ENCODE results near the gene E2F2. TPM values are rescaled to one million over a fixed set of nuclear protein-coding genes. Genes with fewer than 3 reads are reported as not detected.
A peak's percentile ranks its signal among the peaks of the same experiment; 100 is the strongest.

E2F2 gene
- total and polyA plus RNA-seq, 2 of the 4 experiments (the other 2 are of a cell fraction) = 0.36 to 0.51 TPM

GRCh38 chr1:23469372-23469982 lies 61.6 kb downstream of the E2F2 start:
- peaks cover 10% of the 10 kb centered on the region for H3K9me1 ChIP-seq (ENCODE audit: insufficient read depth, low read length)
- no peak overlapping the region for H4K5ac ChIP-seq (ENCODE audit: low read depth, low read length)
- no TSS peak for BruUV-seq (replicated peaks)
- peaks cover 11% of the 10 kb centered on the region; the same call in 1 of the 2 replicates for H3K4me1 ChIP-seq (ENCODE audit: control insufficient read depth, insufficient read depth, low read length)
- H2BK20ac ChIP-seq (ENCODE audit: low read depth, low read length) = no peak overlapping the region
- H3K4ac ChIP-seq (ENCODE audit: low read depth, low read length) = no peak overlapping the region
- in situ Hi-C loops (cut with MboI; ENCODE audit: low sequenced_read_pairs) = no loop called here
- no peaks in the 10 kb centered on the region for H3K27me3 ChIP-seq (ENCODE audit: control insufficient read depth, insufficient read depth, low read length)
- H2BK15ac ChIP-seq (ENCODE audit: low read depth, low read length) = no peak overlapping the region
- H3K9ac ChIP-seq (ENCODE audit: low read depth, low read length) = no peak overlapping the region
- H2BK120ac ChIP-seq (ENCODE audit: low read depth, low read length) = no peak overlapping the region
- peak overlapping the region; percentile 34 for H3K23ac ChIP-seq (ENCODE audit: low read depth, low read length)
- H3K9me3 ChIP-seq (ENCODE audit: control insufficient read depth, insufficient read depth, low read length) = no peaks in the 10 kb centered on the region
- POLR2A ChIA-PET (ENCODE audit: unreplicated experiment) = no interaction called here
- ATAC-seq (ENCODE audit: low read depth) (no peak), DNase-seq (no peak)
- H3K4me2 ChIP-seq (ENCODE audit: low read depth, low read length) = no peak overlapping the region
- H3K27ac ChIP-seq (ENCODE audit: insufficient read depth, low read length) = no peak overlapping the region
- no peak overlapping the region for H2AK9ac ChIP-seq (replicated peaks; ENCODE audit: low read depth, low read length, poor library complexity)
- intact Hi-C loops (cut with micrococcal nuclease) = no loop called here
- no peak overlapping the region for H3K4me3 ChIP-seq (ENCODE audit: insufficient read depth, low read depth, low read length)
- H3K36me3 ChIP-seq (ENCODE audit: control insufficient read depth, insufficient read depth, low read length) = no peaks in the 10 kb centered on the region; the same call in 1 of the 2 replicates
- H3K56ac ChIP-seq (ENCODE audit: extremely low read depth, insufficient read depth, low read length) = no peak overlapping the region
- no peak overlapping the region for H4K8ac ChIP-seq (ENCODE audit: low read depth in 2 of 2, low read length in 2 of 2)
- peaks cover 0 to 62% of the 10 kb centered on the region in 2 experiments for H3K79me1 ChIP-seq (ENCODE audit: low read depth in 1 of 2, low read length in 2 of 2)
- no peak for TF ChIP-seq CTCF (conservative IDR thresholded peaks at IDR 0.05; ENCODE audit: low read depth, low read length)
- no peak for TF ChIP-seq MXI1 (IDR thresholded peaks at IDR 0.05; ENCODE audit: borderline replicate concordance, low read depth, low read length)
- TF ChIP-seq RCOR1 (IDR thresholded peaks at IDR 0.05; ENCODE audit: insufficient replicate concordance, low read length) = no peak
- TF ChIP-seq RFX5 (IDR thresholded peaks at IDR 0.05; ENCODE audit: low read depth, low read length) = no peak
- no peak for TF ChIP-seq RAD21 (IDR thresholded peaks at IDR 0.05; ENCODE audit: low read length)
- no peak for TF ChIP-seq POLR2A (IDR thresholded peaks at IDR 0.05; ENCODE audit: low read depth, low read length)
- TF ChIP-seq FOS (IDR thresholded peaks at IDR 0.05; ENCODE audit: low read depth, low read length) = no peak
- no peak for TF ChIP-seq SMC3 (IDR thresholded peaks at IDR 0.05; ENCODE audit: low read depth, low read length)
- TF ChIP-seq ELK1 (IDR thresholded peaks at IDR 0.05; ENCODE audit: borderline replicate concordance, low read depth, low read length) = no peak
- TF ChIP-seq MAZ (IDR thresholded peaks at IDR 0.05; ENCODE audit: borderline replicate concordance, low read depth, low read length) = no peak
- no peak for TF ChIP-seq USF2 (IDR thresholded peaks at IDR 0.05; ENCODE audit: low read depth, low read length)
- no peak overlapping the region for H2BK5ac ChIP-seq (ENCODE audit: low read depth, low read length, poor library complexity, severe bottlenecking)
- H4K20me1 ChIP-seq (ENCODE audit: insufficient read depth, low read length) = peaks cover 33% of the 10 kb centered on the region; the same call in 1 of the 2 replicates
- no CpG with 5 or more reads among the region's 5 CpGs for WGBS, 2 experiments (ENCODE audit: extremely low coverage in 2 of 2, insufficient read length in 1 of 2)
- H4K91ac ChIP-seq (ENCODE audit: insufficient read depth, low read depth, low read length) = no peak overlapping the region
- no peak overlapping the region for H2AFZ ChIP-seq (replicated peaks; ENCODE audit: low read length, poor library complexity)
- no peak overlapping the region for H3K18ac ChIP-seq (ENCODE audit: low read depth, low read length)
- no peak overlapping the region for H2AK5ac ChIP-seq (ENCODE audit: low read depth, low read length)
- H3K14ac ChIP-seq (replicated peaks; ENCODE audit: low read depth, low read length) = no peak overlapping the region
- dilution Hi-C loops (cut with HindIII; ENCODE audit: low sequenced_read_pairs, unreplicated experiment) = no loop called here
- CTCF ChIA-PET = no interaction called here

All from IMR-90 (cell line).